HuH-7 (cell line): ENCODE measurements around the gene TANC1.

Experiments
- DNase-seq: peaks from one replicate; pipeline ENCODE4 v3.0.0; 2011; ENCODE audit warnings: low spot score

The TANC1 gene

DNA sequence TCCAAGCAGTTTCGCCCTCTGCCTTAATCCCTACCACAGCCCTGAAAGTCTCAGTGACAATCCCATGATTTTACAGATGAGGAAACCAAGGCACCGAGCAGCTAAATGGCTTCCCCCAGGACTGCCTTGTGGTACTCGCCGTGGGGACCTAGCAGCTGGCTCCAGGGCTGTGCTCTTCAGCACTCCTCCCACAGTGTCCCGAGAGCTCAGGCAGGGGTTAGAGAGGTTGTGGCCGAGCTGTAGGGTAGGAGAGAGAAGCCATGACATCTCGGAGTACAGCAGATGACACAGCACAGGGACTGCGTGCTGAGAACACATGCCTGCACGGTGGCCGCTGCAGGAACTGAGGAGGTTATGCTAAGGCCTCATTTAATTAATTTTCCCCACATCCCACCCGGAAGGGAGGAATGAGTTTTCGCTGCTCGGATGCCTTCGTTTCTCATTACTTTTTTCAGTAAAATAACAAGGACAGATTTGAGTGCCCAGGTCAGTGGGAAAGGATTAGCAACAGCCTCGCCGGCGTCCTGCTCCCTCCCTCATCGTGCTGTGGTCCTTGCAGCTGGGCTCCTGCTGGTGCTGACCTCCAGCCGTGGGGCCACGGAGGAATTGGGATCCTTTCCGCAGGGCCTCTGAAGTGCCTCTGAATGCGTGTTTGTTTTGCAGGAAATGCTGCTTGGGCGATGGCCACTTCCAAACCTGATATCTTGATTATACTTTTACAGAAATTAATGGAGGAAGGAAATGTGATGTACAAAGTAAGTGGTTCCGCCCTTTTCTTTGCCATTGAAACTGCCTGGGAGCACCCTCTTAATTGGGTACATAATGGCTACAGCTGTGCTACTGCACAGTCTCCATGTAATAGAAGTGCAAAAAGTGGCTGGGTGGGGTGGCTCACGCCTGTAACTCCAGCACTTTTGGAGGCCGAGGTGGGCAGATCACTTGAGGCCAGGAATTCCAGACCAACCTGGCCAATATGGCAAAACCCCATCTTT, 256.9 kb downstream of the TANC1 start:
- no peak for DNase-seq

GRCh38 chr2:159226059-159226461, 257.6 kb downstream of the TANC1 start:
- DNase-seq: no peak

DNA sequence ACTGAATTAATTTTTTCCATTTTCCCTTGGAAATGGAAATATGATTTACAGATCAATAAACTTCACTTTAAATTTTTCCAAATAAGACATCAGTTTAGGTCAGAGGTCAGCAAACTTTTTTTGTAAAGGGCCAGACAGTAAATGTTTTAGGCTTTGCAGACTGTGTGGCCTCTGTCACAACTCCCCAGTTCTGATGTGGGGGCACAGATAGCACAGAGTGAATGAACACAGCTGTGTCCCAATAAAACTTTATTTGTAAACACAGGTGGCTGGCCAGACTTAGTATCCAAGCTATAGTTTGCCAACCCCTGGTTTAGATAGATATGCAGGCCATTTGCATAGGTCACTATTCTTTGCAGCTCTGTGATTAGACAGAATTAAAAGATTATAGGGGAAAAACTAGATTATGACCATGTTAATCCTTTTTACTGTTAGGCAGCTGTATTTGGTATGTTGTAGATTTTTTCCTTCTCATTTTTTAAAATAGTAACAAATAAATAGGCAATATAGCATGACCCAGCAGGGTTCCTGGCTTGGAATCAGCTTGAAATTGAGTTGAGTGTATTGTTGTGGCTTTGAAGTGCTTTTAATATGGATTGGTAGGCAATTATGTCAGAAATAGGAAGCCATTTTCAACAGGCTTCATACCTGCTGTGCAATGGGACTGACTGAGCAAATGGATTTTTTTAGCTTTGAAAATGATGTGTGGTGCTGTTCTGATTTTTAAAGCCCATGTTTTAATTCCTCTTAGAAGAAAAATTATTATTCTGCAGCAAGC, 258.4 kb downstream of the TANC1 start:
- DNase-seq: no peak

DNA sequence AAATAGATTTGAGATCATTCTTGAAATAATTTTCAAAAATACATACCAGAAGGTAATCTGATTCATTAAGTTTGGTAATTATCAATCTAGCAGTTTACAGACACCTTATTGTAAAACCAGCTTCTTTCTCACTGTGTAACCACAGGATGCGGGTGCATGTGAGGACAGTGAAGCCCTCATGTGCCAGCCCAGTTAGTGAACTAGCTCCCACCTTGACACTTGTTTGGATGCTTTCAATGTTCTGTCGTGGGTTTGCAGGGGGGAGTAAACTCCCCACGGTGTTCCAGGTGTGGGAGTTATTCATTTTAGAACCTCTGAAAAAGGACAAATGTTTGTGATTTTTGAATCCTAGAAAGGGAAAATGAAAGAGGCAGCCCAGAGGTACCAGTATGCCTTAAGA, 259.0 kb downstream of the TANC1 start:
- no peak for DNase-seq

DNA sequence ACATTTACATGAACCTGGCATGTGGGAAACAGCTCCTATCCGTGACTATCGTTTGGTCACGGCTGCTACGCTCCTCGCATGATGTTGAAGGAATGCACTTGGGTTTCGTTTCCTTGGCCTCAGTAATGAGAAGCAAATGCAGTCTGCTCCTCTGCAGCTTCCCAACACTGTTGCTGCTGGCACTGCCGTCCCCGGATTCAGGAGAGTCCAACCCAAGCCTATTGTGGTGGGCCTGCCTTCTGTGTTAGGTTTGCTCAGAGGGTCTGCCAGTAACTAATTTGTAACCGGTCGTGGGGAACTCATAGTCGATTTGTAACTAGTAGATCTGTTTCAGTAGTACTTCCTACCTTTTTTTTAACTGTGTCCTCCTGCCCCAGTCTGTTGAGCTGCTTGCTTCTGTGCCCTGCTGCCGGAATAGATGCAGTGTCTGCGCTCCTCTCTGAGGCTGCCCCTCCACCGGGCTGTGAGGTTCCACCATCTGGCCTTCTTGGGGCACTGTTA, 259.7 kb downstream of the TANC1 start:
- DNase-seq: no peak

GRCh38 chr2:159229476-159230144, 261.2 kb downstream of the TANC1 start:
- no peak for DNase-seq

DNA sequence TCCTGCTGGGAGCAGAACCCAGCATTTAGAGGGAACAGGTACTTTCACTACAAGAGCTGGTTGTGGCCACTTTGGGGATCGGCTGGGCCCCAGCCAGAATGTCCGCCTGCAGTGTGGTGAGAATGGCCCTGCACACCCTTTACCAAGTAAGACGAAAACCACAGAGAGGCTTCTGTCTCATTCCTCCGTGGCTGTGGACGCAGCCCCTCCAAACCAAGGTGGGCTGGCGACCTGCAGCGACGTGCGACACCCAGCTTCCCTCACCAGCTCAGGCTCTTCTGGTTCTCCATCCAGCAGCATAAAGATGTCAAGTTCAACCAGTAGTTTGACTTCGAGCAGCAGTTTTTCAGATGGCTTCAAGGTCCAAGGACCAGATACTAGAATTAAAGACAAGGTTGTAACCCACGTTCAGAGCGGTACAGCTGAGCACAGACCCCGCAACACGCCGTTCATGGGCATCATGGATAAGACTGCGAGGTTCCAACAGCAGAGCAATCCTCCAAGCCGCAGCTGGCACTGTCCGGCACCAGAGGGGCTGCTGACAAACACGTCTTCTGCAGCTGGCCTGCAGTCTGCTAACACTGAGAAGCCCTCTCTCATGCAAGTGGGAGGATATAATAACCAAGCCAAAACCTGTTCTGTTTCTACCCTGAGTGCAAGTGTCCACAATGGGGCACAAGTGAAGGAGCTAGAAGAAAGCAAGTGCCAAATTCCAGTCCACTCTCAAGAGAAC, 261.9 kb downstream of the TANC1 start:
- no peak for DNase-seq

DNA sequence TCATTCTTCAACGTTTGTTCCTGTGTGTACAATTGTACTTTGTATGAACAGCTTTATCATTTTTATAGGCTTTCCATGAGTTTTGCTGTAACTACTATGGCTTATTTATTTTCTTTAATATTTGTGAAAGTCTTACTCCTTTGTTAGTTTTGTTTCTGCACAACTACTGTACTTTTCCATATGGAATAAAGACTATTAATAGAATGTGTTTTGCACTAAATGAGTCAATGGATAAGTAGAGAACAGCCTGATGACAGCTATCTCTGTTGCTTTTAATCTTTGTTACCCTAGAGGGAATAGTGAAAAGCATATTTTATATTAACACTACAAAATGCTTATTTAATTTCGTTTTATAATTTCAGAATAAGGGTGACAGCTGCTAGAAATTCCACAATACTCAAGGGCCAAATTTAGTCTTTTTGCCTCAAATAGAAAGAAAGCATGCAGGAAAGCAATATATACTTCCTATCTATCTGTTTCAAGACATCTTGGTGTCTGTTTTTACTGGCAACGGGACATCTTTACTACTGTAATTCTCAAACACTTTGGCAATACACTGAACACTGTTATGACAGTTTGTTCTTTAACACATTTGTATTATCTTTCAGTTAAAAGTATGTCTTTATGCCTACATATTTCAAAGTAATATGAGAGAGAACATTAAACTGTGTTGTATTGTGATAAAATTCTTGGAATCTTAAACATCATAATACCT, 264.2 kb downstream of the TANC1 start:
- no peak for DNase-seq

DNA sequence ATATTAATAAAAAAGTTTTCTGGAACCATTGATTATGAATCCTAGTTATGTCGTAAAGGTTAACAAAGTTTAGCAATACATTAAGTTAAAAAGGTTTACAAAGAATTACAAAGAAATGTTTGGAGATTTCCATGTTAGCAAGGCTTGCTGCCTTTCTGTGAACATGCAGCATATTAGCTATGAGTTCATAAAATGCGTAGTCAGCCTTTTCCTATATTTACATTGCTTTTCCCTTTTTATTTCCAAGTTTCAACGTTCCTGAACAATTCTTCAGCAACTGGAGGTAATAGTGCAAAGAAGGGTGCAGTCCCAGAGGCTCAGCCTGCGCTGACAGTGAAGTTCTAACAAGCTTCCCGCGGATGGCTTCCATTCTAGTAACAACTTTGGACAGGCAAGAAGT, 266.4 kb downstream of the TANC1 start:
- no peak for DNase-seq

- DNase-seq: no peak
Measured at GRCh38 chr2:159243529-159243928, 275.1 kb downstream of the TANC1 start.

DNA sequence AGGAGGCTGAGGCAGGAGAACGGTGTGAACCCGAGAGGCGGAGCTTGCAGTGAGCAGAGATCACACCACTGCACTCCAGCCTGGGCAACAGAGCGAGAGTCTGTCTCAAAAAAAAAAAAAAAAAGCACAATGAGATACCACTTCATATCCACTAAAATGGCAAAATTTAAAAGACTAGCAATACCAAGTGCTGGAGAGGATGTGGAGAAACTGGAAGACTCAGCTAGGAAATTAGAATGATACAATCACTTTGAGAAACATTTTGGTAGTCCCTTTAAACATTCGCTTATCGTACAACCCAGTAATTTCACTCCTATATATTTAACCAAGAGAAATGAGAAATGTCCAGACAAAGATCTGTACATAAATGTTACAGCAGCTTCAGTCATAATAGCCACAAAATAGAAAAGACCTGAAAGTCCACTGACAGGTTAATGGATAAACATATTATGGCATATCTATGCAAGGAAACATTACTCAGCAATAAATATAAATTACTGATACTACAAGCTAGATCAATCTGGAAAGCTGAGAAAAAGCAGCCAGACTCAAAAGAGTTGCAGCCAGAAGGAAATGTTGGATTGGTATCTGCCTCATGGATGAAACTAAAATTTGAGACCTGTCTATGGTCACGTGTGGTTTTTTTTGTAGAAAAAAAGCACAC, 278.0 kb downstream of the TANC1 start:
- no peak for DNase-seq

- no peak for DNase-seq
Measured at GRCh38 chr2:159249990-159250715, 281.7 kb downstream of the TANC1 start.

DNA sequence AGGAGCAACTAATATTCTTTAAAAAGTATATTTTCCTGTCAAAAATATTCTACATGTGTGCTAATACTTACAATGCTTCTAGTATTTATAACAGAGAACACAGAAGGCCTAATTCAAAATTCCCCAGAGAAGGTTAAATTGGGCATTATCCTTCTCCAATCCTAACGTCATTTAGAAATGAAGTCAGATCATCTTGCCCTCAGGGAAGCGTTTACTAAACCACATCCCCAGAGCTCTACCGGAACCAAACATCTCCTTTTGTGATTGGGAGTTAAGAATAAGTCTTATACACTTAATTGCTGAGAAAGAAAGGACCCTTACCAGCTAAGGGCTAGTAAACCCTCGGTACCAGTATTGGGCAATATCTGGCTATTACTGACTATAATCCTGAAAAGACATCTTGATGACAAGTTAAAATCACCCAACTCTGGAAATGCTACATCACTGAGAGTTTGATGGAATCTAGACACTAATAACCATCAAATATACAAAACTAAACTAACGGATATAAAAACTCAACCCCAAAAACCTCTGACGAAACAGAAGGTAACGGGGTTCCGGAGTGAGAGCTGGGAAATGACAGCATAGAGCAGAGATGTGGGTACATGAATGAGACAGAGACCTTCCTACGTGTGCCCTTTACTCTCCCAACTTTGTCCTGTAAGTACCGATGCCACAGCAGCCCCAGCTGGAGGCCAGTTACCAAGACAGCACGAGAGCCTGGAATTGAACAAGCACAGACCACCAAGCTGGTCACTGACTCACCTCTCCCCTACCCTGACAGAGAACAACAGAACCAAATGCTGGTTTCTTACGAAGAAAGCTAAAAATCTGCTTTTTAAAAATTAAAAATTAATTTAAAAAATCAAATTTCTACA, 283.1 kb downstream of the TANC1 start:
- no peak for DNase-seq

GRCh38 chr2:159252905-159253304, 284.5 kb downstream of the TANC1 start:
- no peak for DNase-seq

- no peak for DNase-seq
Measured at GRCh38 chr2:159256159-159256558, 287.7 kb downstream of the TANC1 start.

- no peak for DNase-seq
Measured at GRCh38 chr2:159262226-159262625, 293.8 kb downstream of the TANC1 start.

GRCh38 chr2:159262904-159263303, 294.5 kb downstream of the TANC1 start:
- DNase-seq: no peak

GRCh38 chr2:159265171-159265576, 296.7 kb downstream of the TANC1 start:
- DNase-seq: no peak

- no peak for DNase-seq
Measured at GRCh38 chr2:159266554-159266953, 298.1 kb downstream of the TANC1 start.
